Left ventricle myocardium inferior (tissue), 1 donor: Measurements from ENCODE around the gene RFPL3. TPM values are rescaled to one million over a fixed set of nuclear protein-coding genes. Genes with fewer than 3 reads are reported as not detected.
"Not testable (repeated sequence)": the region's sequence is repeated elsewhere in the genome, so short reads cannot be mapped to it uniquely, and the experiment has no call there.

Experiments used
- DNase-seq: peaks from one replicate; pipeline ENCODE4 v3.0.0-alpha.2; 2020
- H3K27ac ChIP-seq: fragments of 200-600 bp; replicated peaks from 2 replicates; pipeline ENCODE4 v1.8.0; 2021
- H3K27me3 ChIP-seq: fragments of 200-600 bp; 2 replicates; pipeline ENCODE4 v1.8.0; 2021; ENCODE audit warnings: low read depth
- H3K36me3 ChIP-seq: fragments of 200-600 bp; 2 replicates; pipeline ENCODE4 v1.8.0; 2021
- H3K4me1 ChIP-seq: fragments of 200-600 bp; 2 replicates; pipeline ENCODE4 v1.8.0; 2021
- H3K4me3 ChIP-seq: fragments of 200-600 bp; 2 replicates; pipeline ENCODE4 v1.8.0; 2021; ENCODE audit warnings: mild to moderate bottlenecking, moderate library complexity
- H3K9me3 ChIP-seq: fragments of 200-600 bp; replicated peaks from 2 replicates; pipeline ENCODE4 v1.8.0; 2021
- intact Hi-C: fragments of 100-400 bp; cut with micrococcal nuclease; formaldehyde crosslinking; loops from one replicate; pipeline ENCODE4 v1.11.0; 2022
- total RNA-seq: library from RNA; stranded (reverse); fragmentation: NEBNext Ultra II Directional; extraction: Animal tissue kit (Norgen Biotek cat#: 25700); gene quantifications from one replicate; pipeline ENCODE4 v1.2.1, GENCODE V29; 2021
- TF ChIP-seq, protein P1 (sequence below): fragments of 200-600 bp; IDR thresholded peaks from 2 replicates; pipeline ENCODE4 v1.8.0; 2021; ENCODE audit warnings: antibody characterized with exemption, mild to moderate bottlenecking, borderline replicate concordance
- donor health status: DM: no; HTN: yes; CAD: no; lungs with severe emphysema.

Gene RFPL3
- total RNA-seq, 1 donor from 2014 or later = not detected

GRCh38 chr22:32334660-32335365 lies 22.9 kb upstream of the RFPL3 start:
- no peak for DNase-seq
- Histone ChIP-seq H3K27ac (no peak overlapping the region), H3K27me3 (peaks cover 11% of the 10 kb centered on the region), H3K4me3 (no peak overlapping the region), H3K9me3 (no peaks in the 10 kb centered on the region), H3K4me1 (peaks cover 4% of the 10 kb centered on the region), H3K36me3 (no peaks in the 10 kb centered on the region)
- intact Hi-C loops = no loop called here
- TF ChIP-seq, protein P1, sequence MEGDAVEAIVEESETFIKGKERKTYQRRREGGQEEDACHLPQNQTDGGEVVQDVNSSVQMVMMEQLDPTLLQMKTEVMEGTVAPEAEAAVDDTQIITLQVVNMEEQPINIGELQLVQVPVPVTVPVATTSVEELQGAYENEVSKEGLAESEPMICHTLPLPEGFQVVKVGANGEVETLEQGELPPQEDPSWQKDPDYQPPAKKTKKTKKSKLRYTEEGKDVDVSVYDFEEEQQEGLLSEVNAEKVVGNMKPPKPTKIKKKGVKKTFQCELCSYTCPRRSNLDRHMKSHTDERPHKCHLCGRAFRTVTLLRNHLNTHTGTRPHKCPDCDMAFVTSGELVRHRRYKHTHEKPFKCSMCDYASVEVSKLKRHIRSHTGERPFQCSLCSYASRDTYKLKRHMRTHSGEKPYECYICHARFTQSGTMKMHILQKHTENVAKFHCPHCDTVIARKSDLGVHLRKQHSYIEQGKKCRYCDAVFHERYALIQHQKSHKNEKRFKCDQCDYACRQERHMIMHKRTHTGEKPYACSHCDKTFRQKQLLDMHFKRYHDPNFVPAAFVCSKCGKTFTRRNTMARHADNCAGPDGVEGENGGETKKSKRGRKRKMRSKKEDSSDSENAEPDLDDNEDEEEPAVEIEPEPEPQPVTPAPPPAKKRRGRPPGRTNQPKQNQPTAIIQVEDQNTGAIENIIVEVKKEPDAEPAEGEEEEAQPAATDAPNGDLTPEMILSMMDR = no peak

DNA sequence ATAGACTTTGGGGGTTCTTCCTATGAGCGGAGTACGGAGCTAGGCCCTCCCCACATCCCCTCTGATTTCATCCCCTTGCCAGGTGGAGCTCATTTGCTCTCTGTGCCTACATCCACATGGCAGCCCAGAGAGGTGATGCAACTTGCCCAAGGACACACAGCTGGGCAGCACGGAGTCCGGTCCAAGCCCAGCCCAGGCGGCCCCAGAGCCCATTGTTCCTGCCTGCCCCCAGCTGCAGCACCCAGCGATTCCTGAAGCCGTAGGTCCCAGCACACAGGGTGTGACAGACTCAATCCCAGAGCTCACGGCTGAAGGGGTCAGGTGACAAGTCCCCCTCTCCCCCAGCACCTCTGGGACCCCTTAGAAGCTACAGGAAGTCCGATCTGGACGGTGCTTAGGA lies 22.2 kb upstream of the RFPL3 start:
- Histone ChIP-seq H3K4me3 (no peak overlapping the region), H3K4me1 (peaks cover 4% of the 10 kb centered on the region), H3K27me3 (peaks cover 18% of the 10 kb centered on the region), H3K9me3 (no peaks in the 10 kb centered on the region), H3K27ac (no peak overlapping the region), H3K36me3 (no peaks in the 10 kb centered on the region)
- no peak for DNase-seq
- intact Hi-C loops = no loop called here
- TF ChIP-seq, protein P1 = no peak

GRCh38 chr22:32336121-32336603 lies 21.5 kb upstream of the RFPL3 start:
- H3K4me3 ChIP-seq = no peak overlapping the region
- H3K9me3 ChIP-seq = no peaks in the 10 kb centered on the region
- peaks cover 25% of the 10 kb centered on the region for H3K27me3 ChIP-seq
- DNase-seq = no peak
- no peaks in the 10 kb centered on the region for H3K36me3 ChIP-seq
- intact Hi-C loops = no loop called here
- peaks cover 4% of the 10 kb centered on the region for H3K4me1 ChIP-seq
- TF ChIP-seq, protein P1 = no peak
- H3K27ac ChIP-seq = no peak overlapping the region

DNA sequence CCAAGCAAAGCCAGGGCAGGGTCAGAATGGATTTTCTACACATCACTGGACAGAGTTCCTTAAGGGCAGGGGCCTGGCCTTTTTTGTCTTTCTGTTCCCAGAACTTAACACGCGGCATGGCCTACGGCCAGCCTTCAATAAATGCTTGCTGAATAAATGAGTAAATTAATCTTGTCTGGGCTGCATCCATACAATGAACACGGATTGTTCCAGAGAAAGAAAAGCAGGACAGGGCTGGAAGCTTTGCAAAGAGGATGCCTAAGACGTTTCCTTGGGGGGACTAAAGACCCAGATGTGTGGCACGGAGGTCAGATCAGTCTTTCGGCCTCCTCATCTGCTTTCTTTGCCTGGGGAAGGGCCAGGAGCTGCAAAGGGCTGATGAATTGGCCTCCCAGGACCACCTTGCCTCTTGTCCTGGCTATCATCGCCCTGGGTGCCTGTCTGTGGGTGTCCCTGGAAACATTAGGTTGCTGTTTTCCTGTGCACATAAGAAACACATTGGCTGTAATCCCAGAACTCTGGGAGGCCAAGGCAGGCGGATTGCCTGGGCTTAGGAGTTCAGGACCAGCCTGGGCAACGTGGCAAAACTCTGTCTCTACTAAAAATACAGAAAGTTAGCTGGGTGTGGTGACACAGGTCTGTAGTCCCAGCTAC lies 20.8 kb upstream of the RFPL3 start:
- Histone ChIP-seq H3K36me3 (no peaks in the 10 kb centered on the region), H3K27ac (no peak overlapping the region), H3K9me3 (no peaks in the 10 kb centered on the region), H3K4me1 (peaks cover under 1% of the 10 kb centered on the region), H3K4me3 (no peak overlapping the region), H3K27me3 (peaks cover 27% of the 10 kb centered on the region)
- no peak for DNase-seq
- TF ChIP-seq, protein P1 = no peak
- intact Hi-C loops = no loop called here

- H3K4me3 ChIP-seq, H3K4me1 ChIP-seq, H3K36me3 ChIP-seq, H3K9me3 ChIP-seq, DNase-seq, intact Hi-C loops, H3K27ac ChIP-seq: not testable (repeated sequence)
- H3K27me3 ChIP-seq = peaks cover 23% of the 10 kb centered on the region
Observed at GRCh38 chr22:32337425-32337824, 20.2 kb upstream of the RFPL3 start.

GRCh38 chr22:32338757-32339156 lies 18.9 kb upstream of the RFPL3 start:
- Histone ChIP-seq H3K27me3 (peaks cover 23% of the 10 kb centered on the region), H3K4me1 (no peaks in the 10 kb centered on the region), H3K9me3 (no peaks in the 10 kb centered on the region), H3K36me3 (no peaks in the 10 kb centered on the region), H3K27ac (no peak overlapping the region), H3K4me3 (no peak overlapping the region)
- TF ChIP-seq, protein P1 = no peak
- DNase-seq = no peak
- intact Hi-C loops = no loop called here
